NCI-H82 treated with DMSO at 0.1 percent for 48 hours (cell line): ENCODE results near the gene RNF144A.

Experiments
- DNase-seq: peaks from one replicate; lab custom pipeline; 2025; ENCODE audit not compliant: unreplicated experiment; lab: John Stamatoyannopoulos, UW

Gene RNF144A

DNA sequence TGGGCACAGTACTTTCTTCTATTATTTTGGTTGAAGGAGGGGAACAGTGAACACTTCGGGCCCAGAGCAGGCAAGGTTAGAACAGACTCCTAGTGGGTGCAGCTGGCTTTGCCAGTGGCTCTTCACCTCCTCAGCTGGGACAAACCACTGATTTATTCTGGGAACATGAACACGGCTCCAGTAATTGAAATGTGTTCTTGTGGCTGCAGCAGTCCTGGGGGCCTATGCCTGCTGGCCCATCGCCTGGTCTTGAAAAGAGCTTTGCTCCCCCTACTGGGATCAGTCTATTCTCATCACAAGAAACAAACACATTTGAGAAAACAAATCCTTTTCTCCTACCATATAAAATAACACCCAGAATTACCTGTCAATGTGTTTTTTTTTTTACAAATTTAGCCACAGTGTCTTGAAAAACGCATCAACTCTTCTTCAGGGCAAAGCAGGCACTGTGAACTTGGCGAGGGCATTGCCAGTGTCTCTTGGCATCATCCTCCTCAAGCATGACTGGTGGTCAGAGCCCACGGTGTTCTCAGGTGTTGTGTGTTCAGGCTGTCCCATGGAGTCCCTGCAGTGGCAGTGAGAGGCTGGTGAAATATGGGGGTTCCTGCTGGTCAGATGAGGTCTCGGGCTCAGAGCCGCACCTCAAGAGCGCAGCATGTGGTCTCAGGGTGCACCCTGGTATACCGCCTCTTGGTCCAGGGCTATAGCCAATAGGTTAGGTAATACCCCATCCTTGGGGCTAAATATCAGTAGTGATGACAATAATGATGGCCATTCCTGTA, 51.3 kb downstream of the RNF144A start:
- no peak for DNase-seq

DNA sequence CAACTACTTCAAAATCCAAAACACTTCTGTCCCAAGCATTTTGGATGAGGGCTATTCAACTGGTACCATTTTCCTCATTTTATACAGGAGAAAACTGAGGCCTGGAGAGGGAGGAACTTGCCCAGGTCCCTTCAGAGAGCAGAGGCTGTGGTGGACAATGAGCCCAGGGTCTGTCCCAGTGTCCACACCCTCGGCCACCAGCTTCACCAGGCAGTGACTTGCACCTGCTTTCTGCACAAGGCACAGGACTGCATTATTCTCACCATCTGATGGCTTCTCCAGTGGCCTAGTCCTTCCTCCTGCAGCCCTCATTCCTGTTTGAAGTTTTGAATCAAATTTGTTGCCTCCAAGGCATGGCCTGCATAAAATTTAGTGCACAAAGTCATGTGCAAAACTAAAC, 53.3 kb downstream of the RNF144A start:
- DNase-seq: no peak

DNA sequence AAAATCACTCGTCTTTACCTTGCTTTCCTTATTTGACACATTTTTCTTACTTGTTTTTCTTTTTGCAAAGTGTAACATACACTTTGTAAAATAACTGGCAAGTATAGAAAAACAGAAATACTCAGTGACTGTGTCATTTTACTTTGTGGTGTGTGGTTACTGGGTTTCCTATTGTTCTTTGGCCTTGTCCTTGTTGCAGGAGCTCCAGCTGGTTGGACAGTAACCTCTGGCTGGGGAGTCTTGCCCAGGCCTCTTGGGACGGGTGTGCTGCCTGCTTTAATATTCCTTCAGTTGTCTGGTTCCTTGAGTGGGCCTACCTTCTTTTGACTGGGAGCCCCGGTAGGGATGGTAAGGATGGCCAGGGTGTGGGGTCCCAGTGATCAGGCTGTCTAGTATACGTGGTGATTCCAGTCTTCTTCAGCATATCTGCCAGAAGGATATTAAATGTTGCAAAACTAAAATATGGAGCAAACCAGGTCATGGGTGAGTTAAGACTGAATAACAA, 53.8 kb downstream of the RNF144A start:
- DNase-seq: no peak

DNA sequence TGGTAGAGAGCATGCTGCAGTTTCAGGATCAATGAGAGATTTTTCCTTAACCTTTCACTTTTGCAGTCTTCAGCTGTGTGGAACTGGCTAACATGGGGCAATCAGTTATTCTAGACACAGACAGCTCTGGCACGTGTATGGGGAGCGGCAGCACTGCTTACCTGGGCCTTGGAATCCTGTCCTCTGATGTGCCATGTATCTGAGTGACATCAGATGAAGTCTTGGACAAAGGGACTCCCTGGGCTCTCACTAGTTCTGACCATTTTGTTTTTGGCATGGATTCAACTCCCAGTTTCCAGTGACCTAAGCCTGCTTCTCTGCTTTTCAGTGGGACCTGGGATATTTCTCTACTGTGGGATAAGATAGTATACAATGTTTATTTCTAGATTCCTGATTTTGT, 54.3 kb downstream of the RNF144A start:
- DNase-seq: no peak

DNA sequence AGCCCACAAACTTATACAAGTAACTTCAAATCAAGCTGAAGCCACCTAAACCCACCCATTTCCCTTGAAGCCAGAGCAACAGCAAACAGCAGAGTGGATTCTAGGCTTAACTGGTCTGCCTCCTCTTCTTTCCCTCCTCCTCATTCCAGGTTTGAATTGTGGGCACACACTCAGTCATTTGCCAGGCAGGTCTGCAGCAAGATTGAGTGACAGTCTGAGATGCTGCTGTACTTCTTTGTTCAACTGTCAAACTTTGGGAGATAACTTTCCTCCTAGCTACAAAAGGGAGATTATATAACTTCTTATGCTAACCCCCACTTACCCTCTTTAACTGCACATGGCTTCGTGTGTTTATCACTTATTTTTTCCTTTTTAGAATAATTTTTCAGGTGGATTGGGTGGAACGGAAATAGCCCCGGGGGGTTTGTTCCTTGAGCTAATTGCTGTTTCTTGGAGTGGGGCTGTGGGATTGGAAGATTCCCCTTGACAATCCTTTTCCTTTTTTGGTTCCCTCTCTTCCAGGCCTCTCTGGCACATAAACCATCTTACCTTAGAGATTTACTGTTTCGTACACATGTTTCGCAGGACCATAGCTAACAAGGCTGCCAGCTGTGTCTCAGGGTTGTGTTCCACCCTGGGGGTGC, 55.0 kb downstream of the RNF144A start:
- no peak for DNase-seq

GRCh38 chr2:6973895-6974545, 56.8 kb downstream of the RNF144A start:
- DNase-seq: no peak

- no peak for DNase-seq
These were observed 58.8 kb downstream of the RNF144A start for GRCh38 chr2:6975988-6976387.

- no peak for DNase-seq
These were observed 60.0 kb downstream of the RNF144A start for GRCh38 chr2:6977113-6977741.

DNA sequence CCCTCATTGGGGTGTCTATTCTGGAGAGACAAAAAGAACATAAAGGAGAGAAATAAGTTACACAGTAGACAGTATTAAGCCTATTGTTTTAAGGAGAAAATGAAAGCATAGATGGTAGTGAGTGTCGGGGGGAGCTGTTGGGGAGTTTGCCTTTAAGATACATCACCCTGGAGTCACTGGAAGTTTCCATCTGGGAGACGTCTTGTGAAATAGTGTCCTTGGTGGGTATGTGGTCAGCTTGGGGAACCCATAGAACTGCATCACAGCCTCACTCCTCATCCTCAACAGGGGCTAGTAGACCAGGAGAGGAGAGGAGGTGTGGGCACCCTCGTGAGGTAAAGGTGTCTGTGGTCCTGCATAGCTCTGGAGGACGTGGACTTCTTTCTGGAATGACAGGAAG, 60.6 kb downstream of the RNF144A start:
- DNase-seq: no peak

DNA sequence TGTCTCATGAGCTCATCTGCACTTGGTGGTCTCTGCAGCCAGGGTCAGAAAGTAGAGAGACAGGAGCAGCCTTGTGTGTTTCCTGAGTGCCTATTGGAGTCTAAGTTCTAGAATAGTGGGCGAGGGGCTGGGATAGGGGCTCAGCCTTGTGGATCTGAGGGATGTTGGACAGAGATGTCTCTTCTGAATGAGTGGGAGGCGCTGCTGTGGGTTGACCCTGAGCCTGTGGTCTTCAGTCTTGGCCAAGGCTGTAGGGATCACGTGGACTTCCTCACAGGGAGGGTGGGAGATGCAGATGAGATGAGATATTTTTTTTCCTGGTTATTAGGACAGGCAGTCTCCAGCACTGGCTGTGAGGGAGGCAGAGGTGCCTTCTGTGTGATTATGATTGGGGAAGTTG, 61.8 kb downstream of the RNF144A start:
- no peak for DNase-seq

DNA sequence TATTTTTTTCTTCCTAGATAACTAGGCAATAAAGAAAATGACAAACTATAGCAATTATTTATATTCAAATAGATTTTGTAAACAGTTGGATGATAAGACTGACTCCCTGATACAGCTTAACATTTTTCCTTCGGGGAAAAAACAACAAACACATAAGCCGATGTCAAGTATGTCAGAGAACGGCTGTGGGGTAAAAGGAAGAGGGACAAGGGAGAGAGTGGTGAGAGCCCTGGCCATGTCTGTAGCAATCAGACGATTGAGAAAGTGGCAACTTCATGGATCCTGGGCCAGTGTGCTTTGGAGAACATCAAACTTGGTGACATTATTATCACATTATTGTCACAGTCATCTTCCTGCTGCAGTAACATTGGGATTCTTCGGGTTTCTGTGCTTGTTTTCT, 65.2 kb downstream of the RNF144A start:
- no peak for DNase-seq

DNA sequence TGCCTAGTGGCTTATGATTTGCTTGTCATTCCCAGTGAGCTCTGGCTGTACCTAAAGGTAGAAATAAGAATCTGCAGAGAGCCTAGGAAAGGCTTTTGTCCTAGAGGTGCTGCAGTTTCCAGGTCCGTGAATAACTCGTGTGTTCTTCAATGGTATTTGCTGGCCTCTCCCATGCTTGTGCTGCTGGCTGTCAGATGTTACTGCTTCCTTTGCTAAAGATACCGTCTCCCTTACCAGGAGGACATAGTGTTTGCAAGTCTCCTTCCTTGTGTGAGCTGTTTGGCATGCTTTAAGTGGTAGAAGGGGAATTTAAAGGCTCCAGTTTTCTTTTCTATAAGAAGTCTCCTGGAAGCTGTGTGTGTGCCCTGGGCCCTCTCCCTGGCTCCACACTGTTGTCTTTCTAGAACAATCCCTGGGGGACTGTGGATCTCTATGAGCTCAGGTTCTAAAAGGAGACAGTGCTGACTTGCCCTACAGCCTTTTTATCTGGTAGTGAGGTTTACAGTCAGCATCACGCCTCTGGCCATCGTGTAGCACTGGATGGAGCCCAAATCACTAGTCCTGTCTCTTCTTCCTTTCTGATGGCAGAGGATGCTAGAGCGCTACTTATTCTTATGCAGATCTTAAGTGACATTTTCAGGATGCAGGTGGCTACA, 65.8 kb downstream of the RNF144A start:
- no peak for DNase-seq

- DNase-seq: no peak
These were observed 69.2 kb downstream of the RNF144A start for GRCh38 chr2:6986301-6986911.

DNA sequence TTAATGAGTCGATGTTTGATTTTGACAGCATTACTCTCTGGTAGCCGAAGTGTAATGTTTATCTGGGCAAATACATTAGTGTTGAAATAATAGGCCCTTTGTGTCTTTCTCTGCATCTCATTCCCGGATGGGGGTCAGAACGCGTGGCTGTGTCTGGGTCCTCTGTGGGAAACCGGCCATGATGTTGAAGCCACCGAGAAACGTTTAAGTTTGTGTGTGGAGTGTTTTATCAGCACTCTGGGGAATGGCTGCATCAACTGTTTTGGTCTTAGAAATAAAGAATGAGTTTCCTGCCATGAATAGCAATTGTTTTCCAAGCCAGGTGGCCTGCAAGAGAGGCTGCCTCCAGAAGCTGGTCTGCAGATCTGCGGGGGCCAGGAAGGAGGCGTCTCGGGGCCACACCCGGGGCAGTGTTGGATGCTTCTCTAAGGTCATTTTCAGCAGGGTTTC, 69.7 kb downstream of the RNF144A start:
- no peak for DNase-seq

- no peak for DNase-seq
These were observed 73.7 kb downstream of the RNF144A start for GRCh38 chr2:6990871-6991270.

DNA sequence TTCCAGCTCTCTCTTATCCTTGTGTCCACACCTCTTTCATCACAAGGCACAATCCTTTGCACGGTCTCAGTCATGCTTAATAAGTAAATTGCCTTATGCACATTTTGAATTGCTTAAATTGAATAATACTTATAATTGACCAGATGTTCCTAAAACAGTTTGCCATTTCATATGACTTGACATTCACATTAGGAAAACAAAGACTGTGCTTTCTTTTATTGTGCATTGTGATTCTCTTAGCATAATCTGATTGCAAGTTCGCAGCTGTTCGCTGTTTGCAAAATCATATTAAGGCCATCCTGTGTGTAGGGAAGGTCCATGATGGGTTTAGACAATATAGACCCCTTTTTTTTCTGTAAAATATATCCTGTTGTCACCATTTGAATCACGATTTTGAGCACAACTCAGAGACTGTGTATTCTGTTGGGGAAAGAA, 75.6 kb downstream of the RNF144A start:
- DNase-seq: peak; percentile 42

DNA sequence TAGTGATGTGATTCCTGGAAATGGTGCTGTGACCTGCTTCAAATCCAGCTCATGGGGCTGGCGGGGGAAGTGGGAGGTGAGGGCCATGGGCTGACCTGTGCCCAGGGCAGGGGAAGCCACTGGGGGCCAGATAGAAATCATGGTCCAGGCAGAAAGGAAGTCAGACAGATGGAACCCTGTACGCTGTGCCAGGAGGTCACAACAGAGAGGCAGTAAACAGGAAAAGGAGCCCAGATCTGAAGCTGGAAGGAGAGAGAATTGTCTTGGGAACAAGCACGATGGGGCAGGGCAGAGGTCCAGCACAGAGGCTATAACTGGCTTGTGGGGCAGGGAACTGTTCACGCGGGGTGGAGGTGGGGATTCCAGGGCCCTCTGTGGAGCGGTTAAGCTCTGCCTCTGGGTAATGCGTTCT, 76.0 kb downstream of the RNF144A start:
- no peak for DNase-seq

DNA sequence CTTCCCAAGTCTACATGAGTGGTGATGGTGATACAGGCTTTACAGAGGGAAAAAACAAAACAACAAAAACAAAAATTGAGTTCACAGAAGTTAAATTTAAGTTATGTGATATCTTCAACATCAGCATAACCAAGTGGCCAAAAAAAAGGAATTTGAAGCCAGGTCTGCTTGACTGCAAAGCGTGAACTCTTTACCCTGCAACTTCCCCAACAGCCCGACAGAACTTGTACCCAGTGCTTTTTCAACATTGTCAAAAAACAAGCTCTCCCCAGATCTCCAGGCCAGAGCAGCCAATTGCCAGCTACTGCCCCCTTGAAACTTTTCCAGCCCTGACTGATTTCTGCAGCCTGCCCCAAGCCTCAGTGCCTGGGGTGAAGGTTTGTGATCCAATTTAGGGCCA, 76.7 kb downstream of the RNF144A start:
- no peak for DNase-seq

- no peak for DNase-seq
These were observed 77.4 kb downstream of the RNF144A start for GRCh38 chr2:6994536-6995128.
